ENCODE measurements around the gene ACTN3.
"Not testable (repeated sequence)": the region's sequence is repeated elsewhere in the genome, so short reads cannot be mapped to it uniquely, and the experiment has no call there.

ACTN3 gene

GRCh38 chr11:66541892-66542291 is 4.8 kb upstream of the ACTN3 start:
- Histone ChIP-seq H2AFZ (ENCODE audit: low read depth) (no peak overlapping the region), H3K27ac (no peak overlapping the region), H3K79me2 (ENCODE audit: insufficient read depth, low read depth) (no peaks in the 10 kb centered on the region), H3K36me3 (ENCODE audit: insufficient read depth) (no peaks in the 10 kb centered on the region), H4K20me1 (ENCODE audit: insufficient read depth) (no peaks in the 10 kb centered on the region), H3K4me1 (ENCODE audit: low read depth, poor library complexity, severe bottlenecking) (peaks cover 17% of the 10 kb centered on the region), H3K4me2 (no peak overlapping the region), H3K9ac (no peak overlapping the region), H3K27me3 (ENCODE audit: insufficient read depth, low read depth) (no peaks in the 10 kb centered on the region), H3K4me3 (IDR thresholded peaks at IDR 0.05; ENCODE audit: insufficient read depth, low read depth, low read length) (no peak overlapping the region)
- no peak for TF ChIP-seq CTCF (conservative IDR thresholded peaks at IDR 0.05; ENCODE audit: low read depth, low read length)

- Histone ChIP-seq H3K4me1 (ENCODE audit: low read depth, poor library complexity, severe bottlenecking) (peaks cover 17% of the 10 kb centered on the region), H3K27ac (no peak overlapping the region), H3K79me2 (ENCODE audit: insufficient read depth, low read depth) (no peaks in the 10 kb centered on the region), H3K36me3 (ENCODE audit: insufficient read depth) (no peaks in the 10 kb centered on the region), H4K20me1 (ENCODE audit: insufficient read depth) (no peaks in the 10 kb centered on the region), H3K27me3 (ENCODE audit: insufficient read depth, low read depth) (no peaks in the 10 kb centered on the region; the same call in 1 of the 2 replicates), H3K9ac (no peak overlapping the region), H3K4me3 (IDR thresholded peaks at IDR 0.05; ENCODE audit: insufficient read depth, low read depth, low read length) (no peak overlapping the region), H3K4me2 (no peak overlapping the region), H2AFZ (ENCODE audit: low read depth) (no peak overlapping the region)
- no peak for TF ChIP-seq CTCF (conservative IDR thresholded peaks at IDR 0.05; ENCODE audit: low read depth, low read length)
Observed at GRCh38 chr11:66542362-66542761, 4.3 kb upstream of the ACTN3 start.

DNA sequence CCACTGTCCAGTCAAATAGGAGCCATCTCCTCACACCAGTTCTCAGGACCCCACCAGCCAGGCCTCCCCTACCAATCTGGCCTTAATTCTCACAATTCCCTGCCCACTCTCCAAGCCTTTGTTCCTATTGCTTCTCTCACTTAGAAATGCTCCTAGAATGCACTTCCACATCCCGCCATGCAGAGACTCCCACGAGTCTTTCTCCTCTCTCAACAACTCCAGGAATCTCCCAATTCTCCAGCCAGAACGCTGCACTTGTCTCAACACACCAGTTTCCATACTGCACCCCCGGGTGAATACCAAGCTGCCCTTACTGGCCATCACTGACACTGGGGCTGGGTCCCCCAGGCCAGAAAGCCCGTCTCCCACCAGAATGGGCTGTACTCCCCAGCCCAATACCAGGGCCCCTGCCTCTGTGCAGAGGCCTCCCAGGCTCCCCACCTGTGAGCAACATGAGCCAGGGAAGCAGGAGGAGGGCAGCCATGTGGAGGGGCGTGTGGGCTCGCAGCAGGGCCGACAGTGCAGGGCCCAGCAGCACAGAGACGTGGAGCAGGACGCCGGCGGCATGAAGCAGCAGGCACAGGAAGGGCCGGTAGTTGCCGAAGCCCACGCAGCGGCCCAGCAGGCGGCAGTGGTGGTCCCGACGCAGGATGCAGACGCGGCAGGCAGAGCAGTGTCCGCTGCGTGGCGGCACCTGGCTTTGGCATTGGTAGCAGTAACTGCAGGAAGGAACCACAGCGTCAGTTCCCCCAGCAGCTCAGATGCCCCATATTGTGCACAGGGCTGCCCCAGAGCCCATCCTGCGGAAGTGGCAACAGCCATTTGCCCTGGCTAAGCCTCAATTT is 3.2 kb upstream of the ACTN3 start:
- H2AFZ ChIP-seq (ENCODE audit: low read depth): no peak overlapping the region
- no peak for TF ChIP-seq CTCF (conservative IDR thresholded peaks at IDR 0.05; ENCODE audit: low read depth, low read length)
- H3K4me1 ChIP-seq (ENCODE audit: low read depth, poor library complexity, severe bottlenecking): peaks cover 17% of the 10 kb centered on the region
- H3K36me3 ChIP-seq (ENCODE audit: insufficient read depth): no peaks in the 10 kb centered on the region
- H3K4me2 ChIP-seq: no peak overlapping the region
- H4K20me1 ChIP-seq (ENCODE audit: insufficient read depth): no peaks in the 10 kb centered on the region
- H3K9ac ChIP-seq: no peak overlapping the region
- no peaks in the 10 kb centered on the region for H3K79me2 ChIP-seq (ENCODE audit: insufficient read depth, low read depth)
- H3K4me3 ChIP-seq (IDR thresholded peaks at IDR 0.05; ENCODE audit: insufficient read depth, low read depth, low read length): no peak overlapping the region
- H3K27ac ChIP-seq: no peak overlapping the region
- peaks cover 2% of the 10 kb centered on the region; the same call in 1 of the 2 replicates for H3K27me3 ChIP-seq (ENCODE audit: insufficient read depth, low read depth)

GRCh38 chr11:66544952-66545351 is 1.8 kb upstream of the ACTN3 start:
- H3K4me1 ChIP-seq (ENCODE audit: low read depth, poor library complexity, severe bottlenecking): peaks cover 17% of the 10 kb centered on the region
- H3K36me3 ChIP-seq (ENCODE audit: insufficient read depth); H3K4me3 ChIP-seq (IDR thresholded peaks at IDR 0.05; ENCODE audit: insufficient read depth, low read depth, low read length); H3K27ac ChIP-seq; H3K79me2 ChIP-seq (ENCODE audit: insufficient read depth, low read depth); H4K20me1 ChIP-seq (ENCODE audit: insufficient read depth); H3K27me3 ChIP-seq (ENCODE audit: insufficient read depth, low read depth): not testable (repeated sequence)
- H3K4me2 ChIP-seq: peak overlapping the region; percentile 65
- peak overlapping the region; percentile 90; the same call in 1 of the 2 replicates for H2AFZ ChIP-seq (ENCODE audit: low read depth)
- H3K9ac ChIP-seq: peak overlapping the region; percentile 73; the same call in 1 of the 2 replicates
